NCI-H446 treated with DMSO at 0.1 percent for 48 hours (cell line): ENCODE results near the gene SLC4A5.
"Not testable (repeated sequence)": the region's sequence is repeated elsewhere in the genome, so short reads cannot be mapped to it uniquely, and the experiment has no call there.

Experiments
- DNase-seq: peaks from one replicate; lab custom pipeline; 2025; lab: John Stamatoyannopoulos, UW

Gene SLC4A5

GRCh38 chr2:74198461-74199274, 144.5 kb downstream of the SLC4A5 start, which contains the start of gene MTHFD2:
Gene MTHFD2 (plus strand): TSS chr2:74198615. CDS start chr2:74198642, 27 bp downstream.
- peak; percentile 95 for DNase-seq

DNA sequence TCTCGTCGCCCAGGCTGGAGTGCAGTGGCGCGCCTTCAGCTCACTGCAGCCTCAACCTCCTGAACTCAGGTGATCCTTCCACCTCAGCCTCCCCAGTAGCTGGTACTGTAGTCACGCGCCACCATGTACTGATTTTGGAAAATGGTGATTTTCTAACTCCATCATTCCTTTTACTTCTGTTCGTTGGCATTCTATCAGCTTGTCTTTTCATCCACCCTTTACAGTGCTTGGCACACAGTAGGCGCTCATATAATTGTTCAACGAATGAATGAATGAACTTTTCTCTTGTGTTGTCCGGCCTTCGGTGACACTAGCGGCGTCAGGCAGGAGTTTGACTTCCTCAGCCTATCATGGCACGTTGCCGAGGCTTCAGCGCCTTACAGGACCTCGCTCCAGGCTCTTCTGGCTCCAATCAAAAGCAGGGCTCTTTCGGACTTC, 145.2 kb downstream of the SLC4A5 start:
- DNase-seq: no peak

DNA sequence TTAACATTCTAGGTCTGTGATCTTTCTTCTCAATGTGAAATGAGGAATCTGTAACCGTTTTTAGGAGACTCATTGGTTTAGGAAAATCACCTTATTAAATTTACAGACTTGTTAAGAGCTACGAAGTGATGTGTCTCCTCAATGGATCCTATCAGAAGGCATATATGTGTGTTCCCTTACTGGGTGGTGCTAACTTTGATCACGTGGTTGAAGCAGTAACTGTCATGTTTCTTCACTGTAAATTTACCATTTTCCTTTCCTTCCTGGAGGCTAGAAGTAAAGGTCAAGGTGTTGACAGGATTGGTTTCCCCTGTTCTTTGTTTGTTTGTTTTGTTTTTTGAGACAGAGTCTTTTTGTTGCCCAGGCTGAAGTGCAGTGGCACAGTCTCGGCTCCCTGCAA, 146.2 kb downstream of the SLC4A5 start:
- DNase-seq: no peak

DNA sequence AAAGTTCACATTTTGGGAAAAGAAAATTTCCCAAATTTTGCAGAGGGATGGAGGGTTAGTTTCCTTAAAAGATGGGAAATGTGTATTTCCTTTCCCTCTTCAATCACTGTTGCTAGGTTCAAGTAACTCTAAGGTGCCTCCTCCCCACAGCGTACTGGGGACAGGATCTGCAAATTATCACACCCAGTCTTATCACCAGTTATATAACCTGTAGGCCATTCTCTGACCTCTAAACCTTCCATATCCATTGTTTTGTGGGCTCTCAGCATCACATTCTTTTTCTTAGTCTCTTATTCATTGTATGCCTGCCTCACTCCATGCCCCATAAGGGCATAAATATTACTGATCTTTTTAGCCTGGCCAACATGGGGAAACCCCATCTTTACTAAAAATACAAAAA, 148.4 kb downstream of the SLC4A5 start:
- DNase-seq: no peak

DNA sequence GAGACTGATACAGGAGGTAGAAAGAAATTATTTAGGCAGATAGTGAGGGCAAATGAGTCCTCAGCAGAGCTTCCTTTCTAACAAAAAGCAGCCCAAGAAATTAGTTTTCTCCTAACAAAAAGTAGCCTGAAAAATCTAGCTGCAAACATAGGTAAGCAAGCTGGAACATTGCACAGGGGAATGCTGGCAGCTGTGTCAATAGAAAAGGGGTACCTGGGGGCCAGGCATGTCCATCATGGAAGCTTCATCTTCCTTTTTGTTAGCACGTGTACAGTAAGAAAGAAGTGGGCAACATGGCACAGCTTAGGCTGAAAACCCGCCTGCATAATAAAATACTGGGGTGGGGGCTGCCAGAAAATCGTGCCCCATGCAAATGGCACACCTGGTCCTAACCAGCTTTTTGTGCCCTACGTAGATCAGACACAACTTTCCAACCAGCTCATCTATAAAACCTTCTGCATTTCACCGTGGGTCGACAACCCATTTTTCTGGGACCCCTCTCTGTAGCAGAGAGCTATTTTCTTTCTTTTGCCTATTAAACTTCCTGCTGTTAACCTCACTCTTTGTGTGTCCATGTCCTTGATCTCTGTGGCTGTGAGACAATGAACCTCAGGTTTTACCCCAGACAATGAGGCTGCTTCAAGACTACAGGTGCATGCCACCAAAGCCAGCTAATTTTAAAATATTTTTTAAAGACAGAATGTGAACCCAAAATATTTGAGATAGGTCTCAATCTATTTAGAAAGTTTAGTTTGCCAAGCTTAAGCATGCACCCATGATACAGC, 151.4 kb downstream of the SLC4A5 start:
- no peak for DNase-seq

DNA sequence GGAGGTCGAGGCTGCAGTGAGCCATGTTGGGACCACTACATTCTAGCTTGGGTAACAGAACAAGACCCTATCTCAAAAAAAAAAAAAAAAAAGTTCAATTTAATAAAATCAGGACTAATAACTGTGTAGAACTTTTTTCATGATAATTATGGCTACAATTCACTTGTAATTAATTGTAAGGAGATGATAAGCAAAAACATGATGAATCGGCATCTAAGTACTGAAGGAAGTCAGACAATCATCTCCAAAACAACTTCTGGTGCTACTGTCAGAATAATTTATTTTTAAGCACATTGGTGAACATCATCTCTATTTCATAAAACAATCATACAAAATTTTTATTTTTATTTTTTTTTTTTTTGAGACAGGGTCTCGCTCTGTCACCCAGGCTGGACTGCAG, 154.5 kb downstream of the SLC4A5 start:
- DNase-seq: no peak

DNA sequence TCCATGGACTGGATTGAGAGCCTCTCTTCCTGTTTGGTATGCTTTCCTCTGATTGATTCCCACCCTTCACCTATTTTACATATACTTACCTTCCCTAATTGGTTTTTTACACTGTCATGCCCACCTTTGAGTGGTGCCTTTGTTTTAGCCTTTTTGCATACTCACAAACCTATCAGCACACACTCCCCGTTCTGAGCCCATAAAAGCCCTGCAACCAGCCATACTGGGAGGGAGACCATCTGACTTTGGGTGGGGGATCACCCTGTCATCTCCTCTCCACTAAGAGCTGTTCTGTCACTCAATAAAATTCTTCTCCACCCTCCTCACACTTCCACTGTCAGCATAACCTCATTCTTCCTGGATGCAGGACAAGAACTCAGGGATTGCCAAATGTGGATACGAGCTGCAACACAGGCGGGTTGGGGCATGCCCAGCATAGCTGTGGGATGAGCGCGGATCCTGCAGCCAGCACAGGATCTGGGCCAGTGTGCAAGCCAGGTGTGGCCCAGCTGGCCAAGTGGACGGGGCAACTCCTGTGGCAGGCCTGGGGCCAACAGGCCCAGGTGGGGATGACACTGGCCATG, 155.1 kb downstream of the SLC4A5 start:
- peak; percentile 84 for DNase-seq

- DNase-seq: not testable (repeated sequence)
These were observed 156.5 kb downstream of the SLC4A5 start for GRCh38 chr2:74186706-74187105.

GRCh38 chr2:74186038-74186437, 157.2 kb downstream of the SLC4A5 start:
- no peak for DNase-seq

- no peak for DNase-seq
These were observed 159.3 kb downstream of the SLC4A5 start for GRCh38 chr2:74183878-74184277.

DNA sequence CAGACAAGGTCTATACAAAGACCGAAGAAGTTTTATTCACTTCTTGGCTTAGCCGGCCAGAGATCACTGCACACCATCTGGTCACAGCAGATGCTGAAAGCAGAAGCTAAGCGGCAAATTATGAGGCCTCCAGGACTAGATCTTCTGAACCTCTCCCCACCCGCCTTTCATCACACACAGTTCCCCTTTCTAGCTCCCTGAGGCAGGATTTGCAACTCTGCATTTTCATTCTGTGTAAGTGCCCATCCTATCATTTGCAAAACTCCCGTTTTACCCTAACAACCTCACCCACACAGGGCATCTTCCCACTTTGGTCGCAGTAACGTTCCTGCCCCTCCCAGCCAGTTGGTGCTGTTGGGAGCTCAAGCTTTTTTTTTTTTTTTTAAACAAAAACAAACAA, 161.5 kb downstream of the SLC4A5 start:
- peak; percentile 91 for DNase-seq

GRCh38 chr2:74179063-74179865, 164.0 kb downstream of the SLC4A5 start:
- no peak for DNase-seq

GRCh38 chr2:74178211-74179062, 164.8 kb downstream of the SLC4A5 start, which contains the start of gene MOB1A:
Gene MOB1A (minus strand): TSS chr2:74178879. CDS start chr2:74178674, 205 bp downstream.
- peak; percentile 97 for DNase-seq

GRCh38 chr2:74177696-74178095, 165.5 kb downstream of the SLC4A5 start:
- no peak for DNase-seq

- DNase-seq: no peak
These were observed 168.3 kb downstream of the SLC4A5 start for GRCh38 chr2:74174909-74175308.

DNA sequence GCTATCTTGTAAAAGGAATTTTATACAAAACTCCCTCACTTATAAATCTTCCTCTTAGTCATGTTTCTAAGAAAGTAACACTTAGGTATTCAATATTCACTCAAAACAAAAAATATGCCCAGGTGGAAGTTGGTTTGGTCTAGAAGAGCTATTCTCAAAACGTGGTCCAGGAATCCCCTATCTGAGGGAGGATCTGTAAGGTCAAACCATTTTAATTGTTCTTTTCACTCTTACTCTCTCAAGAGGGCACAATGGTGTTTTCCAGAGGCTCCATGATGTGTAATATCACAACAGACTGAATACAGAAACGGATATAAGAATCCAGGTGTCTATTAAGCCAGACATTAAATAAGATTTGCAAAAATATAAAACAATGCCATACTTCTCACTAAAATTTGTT, 174.5 kb downstream of the SLC4A5 start:
- DNase-seq: no peak
